Activated T-cell treated with anti-CD3 and anti-CD28 coated beads for 48 hours (primary cell): ENCODE results near the gene GPR3.
A peak's percentile ranks its signal among the peaks of the same experiment; 100 is the strongest.
"Not testable (repeated sequence)": the region's sequence is repeated elsewhere in the genome, so short reads cannot be mapped to it uniquely, and the experiment has no call there.

Experiments
- DNase-seq: peaks from one replicate; pipeline ENCODE4 v3.0.0-alpha.2; 2020; ENCODE audit warnings: low read depth

The GPR3 gene

GRCh38 chr1:27400082-27400962 is 7.9 kb downstream of the GPR3 start:
- no peak for DNase-seq

GRCh38 chr1:27400963-27401341 is 8.5 kb downstream of the GPR3 start:
- no peak for DNase-seq

GRCh38 chr1:27402349-27402754 is 9.9 kb downstream of the GPR3 start:
- DNase-seq, result no peak

- no peak for DNase-seq
Observed at GRCh38 chr1:27403065-27403726, 10.8 kb downstream of the GPR3 start.

GRCh38 chr1:27403931-27404330 is 11.5 kb downstream of the GPR3 start:
- no peak for DNase-seq

- no peak for DNase-seq
Observed at GRCh38 chr1:27405074-27405473, 12.7 kb downstream of the GPR3 start.

- DNase-seq, result not testable (repeated sequence)
Observed at GRCh38 chr1:27405598-27406361, 13.4 kb downstream of the GPR3 start.

GRCh38 chr1:27406362-27406680 is 13.9 kb downstream of the GPR3 start:
- DNase-seq, result no peak

- DNase-seq, result not testable (repeated sequence)
Observed at GRCh38 chr1:27406791-27407190, 14.4 kb downstream of the GPR3 start.

GRCh38 chr1:27408151-27408550 is 15.7 kb downstream of the GPR3 start:
- DNase-seq, result no peak

- DNase-seq, result no peak
Observed at GRCh38 chr1:27409669-27410068, 17.2 kb downstream of the GPR3 start.

- no peak for DNase-seq
Observed at GRCh38 chr1:27410709-27411108, 18.3 kb downstream of the GPR3 start.

- no peak for DNase-seq
Observed at GRCh38 chr1:27412502-27412901, 20.1 kb downstream of the GPR3 start.

GRCh38 chr1:27413004-27413403 is 20.6 kb downstream of the GPR3 start:
- no peak for DNase-seq

- DNase-seq, result no peak
Observed at GRCh38 chr1:27414091-27414490, 21.7 kb downstream of the GPR3 start.

- peak; percentile 18 for DNase-seq
Observed at GRCh38 chr1:27416387-27417111, 24.1 kb downstream of the GPR3 start.

GRCh38 chr1:27417713-27418112 is 25.3 kb downstream of the GPR3 start:
- DNase-seq, result no peak

- peak; percentile 60 for DNase-seq
Observed at GRCh38 chr1:27418326-27419185, 26.1 kb downstream of the GPR3 start.

- no peak for DNase-seq
Observed at GRCh38 chr1:27423709-27424108, 31.3 kb downstream of the GPR3 start.

- no peak for DNase-seq
Observed at GRCh38 chr1:27427329-27427728, 34.9 kb downstream of the GPR3 start.

- no peak for DNase-seq
Observed at GRCh38 chr1:27427816-27428315, 35.4 kb downstream of the GPR3 start.
